K562 (cell line): ENCODE measurements around the gene CDK4. TPM values are rescaled to one million over a fixed set of nuclear protein-coding genes. Genes with fewer than 3 reads are reported as not detected.

Experiments
- BRD9 ChIP-seq: fragments of 450-650 bp; IDR thresholded peaks from 2 replicates; pipeline ENCODE4 v1.6.1; 2018; ENCODE audit warnings: low read depth; ENCODE audit not compliant: partially characterized antibody
- CBX3 ChIP-seq, 2 experiments: IDR thresholded peaks; 1 replicate in 1 of 2; 2 replicates in 1 of 2; pipeline ENCODE4 v1.6.1; 2012; ENCODE audit warnings: inconsistent platforms in 2 of 2, low read length in 2 of 2, borderline replicate concordance in 1 of 2, control low read depth in 1 of 2
- CTBP1 ChIP-seq: fragments of 450-650 bp; IDR thresholded peaks from 2 replicates; pipeline ENCODE4 v1.6.1; 2016; ENCODE audit warnings: borderline replicate concordance
- GABPB2 ChIP-seq: fragments of 250-450 bp; sonication (Bioruptor Pico); conservative IDR thresholded peaks from 2 replicates; pipeline ENCODE4 v1.5.1; 2021; ENCODE audit warnings: mild to moderate bottlenecking
- HSF4 ChIP-seq: fragments of 250-450 bp; sonication (Bioruptor Pico); IDR thresholded peaks from 2 replicates; pipeline ENCODE4 v2.1.2; 2022; ENCODE audit warnings: mild to moderate bottlenecking, moderate library complexity, borderline replicate concordance
- IFI16 ChIP-seq: fragments of 250-450 bp; sonication (Bioruptor Pico); IDR thresholded peaks from 2 replicates; pipeline ENCODE4 v2.1.2; 2022; ENCODE audit warnings: mild to moderate bottlenecking, inconsistent platforms
- KLF16 ChIP-seq: IDR thresholded peaks from 2 replicates; pipeline ENCODE4 v1.6.1; 2016; ENCODE audit warnings: antibody characterized with exemption
- MYBL2 ChIP-seq, 2 experiments: fragments of 450-650 bp in 1 of 2; sonication (generic) in 1 of 2; formaldehyde crosslinking in 1 of 2; IDR thresholded peaks; 2 replicates each; pipeline versions ENCODE4 v1.6.1 to v1.8.1; 2017 to 2022; ENCODE audit warnings: borderline replicate concordance in 1 of 2, inconsistent platforms in 1 of 2, low read depth in 1 of 2, mild to moderate bottlenecking in 1 of 2, missing genetic modification reagents in 1 of 2, moderate library complexity in 1 of 2
- NCOA2 ChIP-seq, 2 experiments: fragments of 450-650 bp; IDR thresholded peaks; 2 replicates each; pipeline ENCODE4 v1.6.1; 2018; ENCODE audit warnings: mild to moderate bottlenecking in 2 of 2, moderate library complexity in 1 of 2; ENCODE audit not compliant: partially characterized antibody in 2 of 2
- POLR3G ChIP-seq: IDR thresholded peaks from 2 replicates; pipeline ENCODE4 v1.6.1; 2011; ENCODE audit not compliant: insufficient read length, insufficient replicate concordance; ENCODE audit errors: extremely low read depth
- POU5F1 ChIP-seq: fragments of 150-350 bp; IDR thresholded peaks from 2 replicates; pipeline ENCODE4 v1.6.1; 2014; ENCODE audit warnings: borderline replicate concordance, low read length, low read depth, mild to moderate bottlenecking; ENCODE audit not compliant: partially characterized antibody
- RBBP5 ChIP-seq: fragments of 200-600 bp; sonication (generic); IDR thresholded peaks from 2 replicates; pipeline ENCODE4 v1.6.1; 2012; ENCODE audit warnings: borderline replicate concordance, mild to moderate bottlenecking, low read length, control low read depth, inconsistent platforms; ENCODE audit not compliant: insufficient read depth, poor library complexity, severe bottlenecking
- SRSF9 ChIP-seq: fragments of 200-400 bp; formaldehyde crosslinking; IDR thresholded peaks from 2 replicates; pipeline ENCODE4 v1.6.1; 2017; ENCODE audit warnings: low read depth, low read length, borderline replicate concordance
- STAT5A ChIP-seq: IDR thresholded peaks from 2 replicates; pipeline ENCODE4 v1.6.1; 2012; ENCODE audit warnings: low read length, inconsistent platforms, borderline replicate concordance
- XRCC3 ChIP-seq: fragments of 450-650 bp; IDR thresholded peaks from 2 replicates; pipeline ENCODE4 v1.6.1; 2017; ENCODE audit warnings: mild to moderate bottlenecking, moderate library complexity
- YBX1 ChIP-seq: fragments of 450-650 bp; IDR thresholded peaks from 2 replicates; pipeline ENCODE4 v1.7.1; 2016; ENCODE audit warnings: mild to moderate bottlenecking
- ZFP30 ChIP-seq: fragments of 250-450 bp; sonication (Bioruptor Pico); IDR thresholded peaks from 2 replicates; pipeline ENCODE4 v1.8.0; 2022; ENCODE audit warnings: moderate library complexity, mild to moderate bottlenecking, inconsistent platforms, borderline replicate concordance
- ZNF282 ChIP-seq: sonication (generic); formaldehyde crosslinking; IDR thresholded peaks from 2 replicates; pipeline ENCODE4 v1.8.1; 2023; ENCODE audit warnings: missing genetic modification reagents
- ZNF347 ChIP-seq: fragments of 450-650 bp; formaldehyde crosslinking; IDR thresholded peaks from 2 replicates; pipeline ENCODE4 v1.4.0; 2020; ENCODE audit warnings: low read depth, mild to moderate bottlenecking, moderate library complexity
- ZNF561 ChIP-seq: fragments of 450-650 bp; formaldehyde crosslinking; conservative IDR thresholded peaks from 2 replicates; pipeline ENCODE4 v1.4.0; 2020; ENCODE audit warnings: mild to moderate bottlenecking, moderate library complexity
- polyA plus RNA-seq, 8 experiments: library from polyadenylated mRNA; depleted of rRNA in 4 of 8; stranded (reverse) in 5 of 8; unstranded in 3 of 8; fragments of >200 nt; fragmentation: Nextera tagmentation in 2 of 8; fragmentation: Illumina TruSeq in 1 of 8; extraction: Ambion mirVana in 2 of 8; extraction: Trizol in 1 of 8; gene quantifications; 2 replicates each; pipeline versions ENCODE4 v1.2.1 to v1.2.3, GENCODE V29; 2011 to 2014; ENCODE audit warnings: inconsistent platforms in 1 of 8, missing spikeins in 1 of 8
- total RNA-seq, 7 experiments: library from RNA; depleted of rRNA in 6 of 7; stranded (reverse); fragments of >200 nt in 6 of 7; fragmentation: Illumina TruSeq in 2 of 7; extraction: Trizol in 2 of 7; gene quantifications; 2 replicates each; pipeline versions ENCODE4 v1.2.1 to v1.2.3, GENCODE V29; 2011 to 2021; ENCODE audit warnings: low replicate concordance in 1 of 7
- TF ChIP-seq, protein P1 (sequence below): sonication (generic); formaldehyde crosslinking; IDR thresholded peaks from 2 replicates; pipeline ENCODE4 v1.8.0; 2022; ENCODE audit warnings: missing genetic modification reagents, mild to moderate bottlenecking, moderate library complexity, borderline replicate concordance
- TF ChIP-seq, protein P2 (sequence below): fragments of 450-650 bp; formaldehyde crosslinking; IDR thresholded peaks from 2 replicates; pipeline ENCODE4 v1.4.0; 2022; ENCODE audit warnings: mild to moderate bottlenecking, moderate library complexity
- TF ChIP-seq, protein P3 (sequence below): fragments of 250-450 bp; sonication (Bioruptor Pico); IDR thresholded peaks from 2 replicates; pipeline ENCODE4 v1.9.0; 2021; ENCODE audit warnings: mild to moderate bottlenecking
- TF ChIP-seq, protein P4 (sequence below), 2 experiments: IDR thresholded peaks in 1 of 2; conservative IDR thresholded peaks in 1 of 2; 2 replicates each; pipeline ENCODE4 v1.6.1; 2016; ENCODE audit warnings: low read depth in 2 of 2, mild to moderate bottlenecking in 1 of 2, missing compliant biosample characterization in 1 of 2, missing genetic modification characterization in 1 of 2, moderate library complexity in 1 of 2

Gene CDK4
- total and polyA plus RNA-seq, 9 of the 15 experiments (the other 6 are each of a cell fraction or from before 2014, with no cell fraction given) = 37.8 to 436 (median 238) TPM

DNA sequence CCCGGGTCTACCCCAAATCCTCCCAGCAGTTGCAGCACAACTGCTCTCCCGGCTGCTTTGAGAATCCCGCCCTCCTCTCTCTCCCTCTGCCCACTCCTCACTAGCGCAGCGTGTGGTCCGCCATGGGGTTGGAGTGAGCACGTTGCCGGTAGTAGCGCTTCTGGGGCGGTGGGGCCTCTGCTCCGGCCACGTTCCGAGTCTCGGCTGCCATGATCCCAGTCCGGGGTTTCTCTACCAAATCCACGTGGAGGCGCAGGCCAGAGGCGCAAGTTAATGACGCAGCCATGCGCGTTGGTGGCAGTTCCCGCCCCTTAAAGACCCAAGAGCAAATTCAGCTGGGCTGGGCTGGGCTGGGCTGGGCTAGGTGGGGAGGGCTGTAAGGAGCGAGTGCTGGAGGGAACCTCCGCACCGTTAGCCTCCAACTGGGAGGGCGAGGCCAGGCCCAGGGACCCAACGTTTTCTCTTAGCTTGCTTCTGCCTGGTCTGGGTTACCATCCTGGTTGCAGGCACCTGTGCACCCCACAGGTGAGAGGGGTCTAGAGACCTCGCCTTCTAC lies 19.8 kb upstream of the CDK4 start, which contains the start of gene METTL1 (continued):
- TF ChIP-seq, protein P1, sequence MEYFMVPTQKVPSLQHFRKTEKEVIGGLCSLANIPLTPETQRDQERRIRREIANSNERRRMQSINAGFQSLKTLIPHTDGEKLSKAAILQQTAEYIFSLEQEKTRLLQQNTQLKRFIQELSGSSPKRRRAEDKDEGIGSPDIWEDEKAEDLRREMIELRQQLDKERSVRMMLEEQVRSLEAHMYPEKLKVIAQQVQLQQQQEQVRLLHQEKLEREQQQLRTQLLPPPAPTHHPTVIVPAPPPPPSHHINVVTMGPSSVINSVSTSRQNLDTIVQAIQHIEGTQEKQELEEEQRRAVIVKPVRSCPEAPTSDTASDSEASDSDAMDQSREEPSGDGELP (CRISPR knock-in tag) = peak; percentile 98
- TF ChIP-seq GABPB2 (CRISPR knock-in tag) (no peak), XRCC3 (no peak), ZFP30 (CRISPR knock-in tag) (no peak), HSF4 (CRISPR knock-in tag) (no peak), CBX3 (IDR thresholded peaks at IDR 0.05; ENCODE audit: borderline replicate concordance in 1 of 2, low read length in 2 of 2) (peak in 1 of 2 experiments; percentile 40; a peak in 1 of 3 replicates), STAT5A (no peak), POLR3G (no peak), SRSF9 (no peak), RBBP5 (peak; percentile 80), NCOA2 (IDR thresholded peaks at IDR 0.05; ENCODE audit: partially characterized antibody in 2 of 2) (no peak), KLF16 (no peak), ZNF347 (CRISPR knock-in tag) (no peak), YBX1 (no peak), MYBL2 (IDR thresholded peaks at IDR 0.05; ENCODE audit: low read depth) (no peak), MYBL2 (CRISPR knock-in tag; IDR thresholded peaks at IDR 0.05; ENCODE audit: borderline replicate concordance) (no peak), ZNF282 (CRISPR knock-in tag) (no peak; the same call in none of the 2 replicates), POU5F1 (peak; percentile 30), BRD9 (no peak), ZNF561 (CRISPR knock-in tag) (no peak), IFI16 (CRISPR knock-in tag) (no peak), CTBP1 (peak; percentile 80)
- TF ChIP-seq, protein P2, sequence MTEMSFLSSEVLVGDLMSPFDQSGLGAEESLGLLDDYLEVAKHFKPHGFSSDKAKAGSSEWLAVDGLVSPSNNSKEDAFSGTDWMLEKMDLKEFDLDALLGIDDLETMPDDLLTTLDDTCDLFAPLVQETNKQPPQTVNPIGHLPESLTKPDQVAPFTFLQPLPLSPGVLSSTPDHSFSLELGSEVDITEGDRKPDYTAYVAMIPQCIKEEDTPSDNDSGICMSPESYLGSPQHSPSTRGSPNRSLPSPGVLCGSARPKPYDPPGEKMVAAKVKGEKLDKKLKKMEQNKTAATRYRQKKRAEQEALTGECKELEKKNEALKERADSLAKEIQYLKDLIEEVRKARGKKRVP (CRISPR knock-in tag) = 0 out of 2 replicates have a peak, but pooled peaks have one; percentile 10
- TF ChIP-seq, protein P3, sequence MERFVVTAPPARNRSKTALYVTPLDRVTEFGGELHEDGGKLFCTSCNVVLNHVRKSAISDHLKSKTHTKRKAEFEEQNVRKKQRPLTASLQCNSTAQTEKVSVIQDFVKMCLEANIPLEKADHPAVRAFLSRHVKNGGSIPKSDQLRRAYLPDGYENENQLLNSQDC (CRISPR knock-in tag) = no peak
- TF ChIP-seq, protein P4, sequence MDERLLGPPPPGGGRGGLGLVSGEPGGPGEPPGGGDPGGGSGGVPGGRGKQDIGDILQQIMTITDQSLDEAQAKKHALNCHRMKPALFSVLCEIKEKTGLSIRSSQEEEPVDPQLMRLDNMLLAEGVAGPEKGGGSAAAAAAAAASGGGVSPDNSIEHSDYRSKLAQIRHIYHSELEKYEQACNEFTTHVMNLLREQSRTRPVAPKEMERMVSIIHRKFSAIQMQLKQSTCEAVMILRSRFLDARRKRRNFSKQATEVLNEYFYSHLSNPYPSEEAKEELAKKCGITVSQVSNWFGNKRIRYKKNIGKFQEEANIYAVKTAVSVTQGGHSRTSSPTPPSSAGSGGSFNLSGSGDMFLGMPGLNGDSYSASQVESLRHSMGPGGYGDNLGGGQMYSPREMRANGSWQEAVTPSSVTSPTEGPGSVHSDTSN (CRISPR knock-in tag; IDR thresholded peaks at IDR 0.05; ENCODE audit: low read depth) = no peak
- TF ChIP-seq, protein P4 (tag; conservative IDR thresholded peaks at IDR 0.05; ENCODE audit: low read depth) = no peak
